OCI-LY7 (cell line): ENCODE measurements around the gene IGIP. TPM values are rescaled to one million over a fixed set of nuclear protein-coding genes. Genes with fewer than 3 reads are reported as not detected.

Source experiments
- BruUV-seq: library from RNA; stranded (reverse); fragments of 400-500 nt; replicated peaks from 2 replicates; lab custom pipeline; 2021; lab: Mats Ljungman, UMichigan
- CTCF ChIA-PET: fragments of 300-600 bp; sonication (Branson Sonifier 250); formaldehyde crosslinking; loops from one replicate; lab custom pipeline; 2022; ENCODE audit warnings: antibody characterized with exemption; ENCODE audit not compliant: unreplicated experiment; lab: Charles Lee
- POLR2A ChIA-PET: fragments of 300-600 bp; sonication (Branson Sonifier 250); formaldehyde crosslinking; loops from one replicate; lab custom pipeline; 2022; ENCODE audit warnings: antibody characterized with exemption; lab: Charles Lee
- DNase-seq: peaks from one replicate; pipeline ENCODE4 v3.0.0-alpha.2; 2015; ENCODE audit warnings: low spot score
- H2AFZ ChIP-seq: fragments of 200-600 bp; sonication (generic), shearing (Covaris generic); 2 replicates; pipeline ENCODE4 v1.6.1; 2014; ENCODE audit warnings: mild to moderate bottlenecking, antibody characterized with exemption, low read length, moderate library complexity
- H3K27ac ChIP-seq: fragments of 200-600 bp; sonication (generic); 2 replicates; pipeline ENCODE4 v1.5.1; 2014; ENCODE audit warnings: mixed run types, low read depth, mild to moderate bottlenecking, moderate library complexity, low read length, inconsistent platforms; ENCODE audit not compliant: poor library complexity, severe bottlenecking
- H3K36me3 ChIP-seq: fragments of 200-600 bp; sonication (generic); 2 replicates; pipeline ENCODE4 v1.6.1; 2014; ENCODE audit warnings: mild to moderate bottlenecking, antibody characterized with exemption, low read length, moderate library complexity, mixed read lengths; ENCODE audit not compliant: insufficient read depth
- H3K4me1 ChIP-seq: fragments of 200-600 bp; sonication (generic); 2 replicates; pipeline ENCODE4 v1.5.1; 2014; ENCODE audit warnings: mild to moderate bottlenecking, low read length; ENCODE audit not compliant: insufficient read depth, poor library complexity, severe bottlenecking
- H3K4me2 ChIP-seq: fragments of 200-600 bp; sonication (generic); 2 replicates; pipeline ENCODE4 v1.6.1; 2014; ENCODE audit warnings: mild to moderate bottlenecking, low read length
- H3K4me3 ChIP-seq: fragments of 200-600 bp; sonication (generic); 2 replicates; pipeline ENCODE4 v1.5.1; 2014; ENCODE audit warnings: mild to moderate bottlenecking, low read depth, low read length; ENCODE audit not compliant: poor library complexity, severe bottlenecking
- H3K79me2 ChIP-seq: fragments of 200-600 bp; sonication (generic); 2 replicates; pipeline ENCODE4 v1.6.1; 2016; ENCODE audit warnings: low read depth, mild to moderate bottlenecking, low read length, moderate library complexity, mixed read lengths; ENCODE audit not compliant: insufficient read depth
- H3K9me2 ChIP-seq: fragments of 200-600 bp; sonication (generic); 2 replicates; pipeline ENCODE4 v1.6.1; 2016; ENCODE audit warnings: mild to moderate bottlenecking, low read length, mixed read lengths; ENCODE audit not compliant: insufficient read depth
- H3K9me3 ChIP-seq: fragments of 200-600 bp; sonication (generic); 2 replicates; pipeline ENCODE4 v1.6.1; 2014; ENCODE audit warnings: mild to moderate bottlenecking, mixed run types, low read length, mixed read lengths
- H4K20me1 ChIP-seq: fragments of 200-600 bp; sonication (generic); 2 replicates; pipeline ENCODE4 v1.6.1; 2014; ENCODE audit warnings: mild to moderate bottlenecking, antibody characterized with exemption, low read length, moderate library complexity, mixed read lengths; ENCODE audit not compliant: insufficient read depth
- EZH2phosphoT487 ChIP-seq: fragments of 200-600 bp; sonication (generic); IDR thresholded peaks from 2 replicates; pipeline ENCODE4 v1.6.1; 2018; ENCODE audit warnings: low read depth, borderline replicate concordance, mild to moderate bottlenecking, mixed run types, antibody characterized with exemption, low read length, moderate library complexity, mixed read lengths
- intact Hi-C: fragments of 100-400 bp; cut with micrococcal nuclease; formaldehyde crosslinking; loops from one replicate; pipeline ENCODE4 v1.10.0; 2022; ENCODE audit not compliant: unreplicated experiment
- total RNA-seq, 2 experiments: library from RNA; depleted of rRNA in 1 of 2; stranded (reverse); fragments of >200 nt in 1 of 2; shearing (Covaris generic) in 1 of 2; gene quantifications; 2 replicates each; pipeline ENCODE4 v1.2.3, GENCODE V29; 2014 to 2022
- TF ChIP-seq, protein P1 (sequence below): fragments of 200-600 bp; sonication (generic); conservative IDR thresholded peaks from 2 replicates; pipeline ENCODE4 v1.5.1; 2014; ENCODE audit warnings: mild to moderate bottlenecking, antibody characterized with exemption, low read length, moderate library complexity, mixed read lengths

IGIP gene
- total RNA-seq, 2 experiments from 2014 or later: 3.3 to 4.9 TPM

DNA sequence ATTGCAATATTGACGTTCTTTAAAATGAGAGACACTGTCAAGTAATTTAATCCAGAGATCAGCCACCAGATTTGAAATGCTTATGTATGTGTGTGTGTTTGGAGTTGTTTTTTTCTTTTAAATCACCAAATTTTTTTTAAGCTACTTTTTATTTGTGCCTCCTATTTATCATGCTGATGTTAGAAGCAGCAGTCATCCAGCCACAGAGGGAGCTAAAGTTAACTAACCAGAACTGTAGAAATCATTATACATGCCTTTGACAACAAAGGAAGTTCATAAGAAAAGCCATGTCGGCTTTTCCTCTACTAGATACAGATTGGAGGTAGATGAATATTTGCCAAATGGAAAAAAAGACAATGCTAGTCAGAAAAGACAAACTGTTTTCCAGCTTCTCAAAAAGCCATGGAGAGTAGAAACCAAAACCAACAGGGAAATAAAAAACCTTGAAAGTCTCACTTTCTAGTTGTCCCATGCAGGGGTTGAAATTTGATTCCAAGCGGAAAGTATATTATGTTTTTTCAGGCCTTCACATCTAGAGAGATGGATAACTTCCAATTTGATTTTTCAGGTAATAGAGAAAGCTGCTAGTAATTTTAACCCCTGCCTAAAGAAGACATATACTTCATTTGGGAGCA lies 7.3 kb upstream of the IGIP start:
- no peak overlapping the region for H3K27ac ChIP-seq
- peaks cover 48% of the 10 kb centered on the region for H3K79me2 ChIP-seq
- no peaks in the 10 kb centered on the region for H3K9me2 ChIP-seq
- H3K4me1 ChIP-seq: peaks cover 34% of the 10 kb centered on the region
- BruUV-seq: TSS peak; percentile 13
- no peaks in the 10 kb centered on the region for H3K9me3 ChIP-seq
- H3K4me2 ChIP-seq: no peak overlapping the region
- CTCF ChIA-PET: interaction anchor here (0.6 kb wide), 1 partner anchor 1030 kb away, joined by 3 read pairs; no protein-coding TSS in a partner anchor
- no peak overlapping the region for H2AFZ ChIP-seq
- H3K36me3 ChIP-seq: peaks cover 10% of the 10 kb centered on the region
- POLR2A ChIA-PET: interaction anchor here (0.6 to 0.7 kb wide), 8 partner anchors 15 to 1740 kb away, joined by 3 to 5 read pairs (median 4); no protein-coding TSS in a partner anchor
- intact Hi-C loops: loop anchor here (10.0 kb wide), 1 partner anchor 554 kb away; the partner anchor contains the start of gene UBE2D2
- TF ChIP-seq, protein P1, sequence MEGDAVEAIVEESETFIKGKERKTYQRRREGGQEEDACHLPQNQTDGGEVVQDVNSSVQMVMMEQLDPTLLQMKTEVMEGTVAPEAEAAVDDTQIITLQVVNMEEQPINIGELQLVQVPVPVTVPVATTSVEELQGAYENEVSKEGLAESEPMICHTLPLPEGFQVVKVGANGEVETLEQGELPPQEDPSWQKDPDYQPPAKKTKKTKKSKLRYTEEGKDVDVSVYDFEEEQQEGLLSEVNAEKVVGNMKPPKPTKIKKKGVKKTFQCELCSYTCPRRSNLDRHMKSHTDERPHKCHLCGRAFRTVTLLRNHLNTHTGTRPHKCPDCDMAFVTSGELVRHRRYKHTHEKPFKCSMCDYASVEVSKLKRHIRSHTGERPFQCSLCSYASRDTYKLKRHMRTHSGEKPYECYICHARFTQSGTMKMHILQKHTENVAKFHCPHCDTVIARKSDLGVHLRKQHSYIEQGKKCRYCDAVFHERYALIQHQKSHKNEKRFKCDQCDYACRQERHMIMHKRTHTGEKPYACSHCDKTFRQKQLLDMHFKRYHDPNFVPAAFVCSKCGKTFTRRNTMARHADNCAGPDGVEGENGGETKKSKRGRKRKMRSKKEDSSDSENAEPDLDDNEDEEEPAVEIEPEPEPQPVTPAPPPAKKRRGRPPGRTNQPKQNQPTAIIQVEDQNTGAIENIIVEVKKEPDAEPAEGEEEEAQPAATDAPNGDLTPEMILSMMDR: peak; percentile 52
- TF ChIP-seq EZH2phosphoT487: no peak
- DNase-seq: no peak
- H4K20me1 ChIP-seq: peaks cover 25% of the 10 kb centered on the region
- no peak overlapping the region for H3K4me3 ChIP-seq

DNA sequence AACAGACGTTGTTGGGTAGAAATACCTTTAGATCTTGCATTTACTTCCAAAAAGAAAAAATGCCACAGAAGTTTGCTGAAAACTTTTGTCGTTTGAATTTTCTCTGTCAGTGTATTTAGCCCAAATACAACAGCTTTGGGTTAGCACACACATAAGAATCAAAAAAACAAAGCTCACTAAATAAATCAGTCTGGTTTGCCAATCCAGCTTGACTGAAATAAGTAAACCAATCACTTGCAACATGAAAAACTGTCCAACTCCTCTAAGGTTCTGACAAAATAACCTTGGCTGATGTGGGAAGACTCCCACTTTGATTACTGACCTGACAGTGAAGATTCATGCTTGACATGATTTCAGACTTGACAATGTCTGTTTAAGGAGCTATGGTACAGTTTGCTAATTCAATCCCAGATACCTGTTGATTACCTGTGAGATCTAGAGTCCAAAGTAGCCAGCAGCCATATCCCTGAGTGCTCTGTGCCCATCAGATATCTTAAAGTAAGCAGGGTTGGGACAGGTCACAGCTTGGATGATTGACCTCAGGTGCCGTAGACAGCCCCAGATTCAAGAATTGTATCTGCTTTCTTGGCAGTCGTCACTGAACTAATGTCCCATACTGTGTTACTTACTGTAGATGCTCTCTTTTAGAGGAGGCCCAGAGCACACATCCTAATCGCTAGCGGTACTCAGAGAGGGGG lies 727 bp downstream of the IGIP start:
- TF ChIP-seq, protein P1: no peak
- no peak for TF ChIP-seq EZH2phosphoT487
- POLR2A ChIA-PET: no interaction called here

More for the DNA sequence above, 727 bp downstream of the IGIP start:
- intact Hi-C loops: no loop called here
- Histone ChIP-seq H3K4me1 (peaks cover under 1% of the 10 kb centered on the region), H3K4me3 (no peak overlapping the region), H3K4me2 (no peak overlapping the region), H2AFZ (no peak overlapping the region), H4K20me1 (no peaks in the 10 kb centered on the region), H3K9me3 (no peaks in the 10 kb centered on the region), H3K36me3 (no peaks in the 10 kb centered on the region), H3K79me2 (no peaks in the 10 kb centered on the region), H3K27ac (no peak overlapping the region), H3K9me2 (no peaks in the 10 kb centered on the region)
- no TSS peak for BruUV-seq
- CTCF ChIA-PET: no interaction called here
- DNase-seq: no peak
